DMS153 (cell line): ENCODE measurements around the gene CCL3.
"Not testable (repeated sequence)": the region's sequence is repeated elsewhere in the genome, so short reads cannot be mapped to it uniquely, and the experiment has no call there.

Source experiments
- DNase-seq: peaks from one replicate; lab custom pipeline; 2025; lab: John Stamatoyannopoulos, UW

CCL3 gene

DNA sequence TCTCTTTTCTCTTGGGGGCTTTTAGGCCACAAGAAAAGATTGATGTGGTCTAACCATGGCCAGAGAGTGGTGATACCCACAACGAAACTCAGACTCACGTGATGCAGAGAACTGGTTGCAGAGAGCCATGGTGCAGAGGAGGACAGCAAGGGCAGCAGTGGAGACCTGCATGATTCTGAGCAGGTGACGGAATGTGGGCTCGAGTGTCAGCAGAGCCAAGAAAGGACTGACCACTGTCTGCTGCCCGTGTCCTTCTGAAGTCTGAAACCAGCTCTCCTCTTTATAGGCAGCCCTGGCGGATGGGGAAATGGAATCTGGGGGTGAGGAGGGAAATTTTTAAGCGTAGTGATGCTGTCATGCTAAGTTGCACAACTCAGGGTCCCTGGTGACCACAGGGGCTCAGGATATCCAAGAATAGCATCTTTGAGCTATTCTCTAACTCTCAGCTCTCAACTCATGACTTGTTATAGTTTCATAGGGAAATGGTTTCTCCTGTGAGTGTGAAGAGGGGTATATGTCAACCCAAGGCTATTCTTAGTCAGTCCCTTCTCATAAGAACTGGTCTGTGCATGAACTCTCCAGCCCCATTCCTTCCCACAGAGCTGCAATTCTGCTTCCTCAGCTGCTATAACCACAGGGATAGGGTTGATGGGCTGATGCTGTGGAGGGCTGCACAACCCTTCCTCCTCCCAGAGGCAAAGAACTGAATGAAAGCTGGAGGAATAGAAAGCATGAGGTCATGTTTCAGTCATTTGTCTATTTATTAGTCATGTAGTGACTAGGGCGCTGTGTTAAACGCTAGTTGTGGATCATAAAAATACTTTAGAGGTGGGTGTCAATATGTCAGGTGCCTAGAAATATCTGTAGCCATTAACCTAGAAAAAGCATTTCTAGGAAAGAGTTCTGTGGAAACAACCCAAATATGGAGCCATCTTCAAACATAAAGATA lies at the start of gene CCL3:
Gene CCL3, minus strand, starts transcription at position 256 of the 949 bp plus-strand sequence. Its CDS starts 85 bp downstream, at position 171.
- no peak for DNase-seq

DNA sequence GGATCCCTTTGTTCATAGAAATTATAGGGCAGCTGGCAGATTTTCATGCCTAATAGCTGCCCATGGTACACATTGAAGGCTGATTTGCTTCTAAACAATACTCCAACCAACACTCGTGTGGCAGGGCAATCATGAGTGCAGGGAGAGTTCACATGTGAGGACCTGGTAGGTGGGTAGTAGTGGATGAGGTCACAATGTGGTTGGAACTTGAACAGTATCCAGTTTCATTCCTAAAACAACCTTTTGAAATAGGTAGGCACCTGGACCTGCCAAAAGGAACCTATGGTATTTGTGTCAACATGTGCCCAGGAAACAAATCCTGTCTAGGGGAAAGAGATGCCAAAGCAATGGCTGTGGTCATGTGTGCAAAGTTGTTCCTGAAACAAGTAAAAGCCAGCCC lies 46.5 kb upstream of the CCL3 start:
- no peak for DNase-seq

DNA sequence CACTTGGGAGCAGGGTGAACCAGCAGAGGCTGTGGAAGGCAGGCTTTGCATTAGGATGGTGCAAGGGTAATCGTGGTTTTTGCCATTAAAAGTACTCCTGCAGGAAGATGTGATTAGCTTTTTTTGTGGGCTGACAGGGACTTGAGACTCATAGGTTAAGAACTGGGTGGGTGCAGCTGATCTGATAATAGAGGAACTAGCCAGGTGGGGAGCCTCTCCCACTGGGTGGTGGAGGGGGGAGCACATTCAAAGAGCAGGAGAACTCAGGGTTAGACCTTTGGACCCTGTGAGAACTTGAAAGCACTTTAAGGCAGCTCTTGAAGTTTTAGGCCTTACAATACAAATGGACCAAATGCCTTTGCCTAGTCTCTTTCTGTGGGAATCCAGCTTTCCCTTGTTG lies 46.1 kb upstream of the CCL3 start:
- no peak for DNase-seq

DNA sequence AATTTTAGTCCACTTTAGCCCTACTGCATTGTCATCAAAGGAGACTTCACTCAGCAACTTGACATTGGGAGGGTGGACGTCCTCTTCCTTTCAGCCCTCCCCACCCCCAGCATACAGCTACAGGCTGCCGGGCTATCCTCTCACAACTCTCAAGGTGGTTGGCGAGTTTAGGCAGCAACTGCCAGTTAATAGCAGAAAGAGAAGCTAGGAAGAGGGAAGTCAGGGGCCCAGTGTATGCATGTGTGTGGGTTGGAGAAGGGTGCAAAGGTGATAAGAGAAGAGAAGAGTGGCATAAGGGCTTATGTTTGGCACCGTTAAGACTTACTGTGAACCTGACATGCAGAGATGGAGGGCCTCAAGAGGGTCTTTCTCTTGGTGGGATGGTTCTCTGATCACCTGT lies 45.5 kb upstream of the CCL3 start:
- no peak for DNase-seq

DNA sequence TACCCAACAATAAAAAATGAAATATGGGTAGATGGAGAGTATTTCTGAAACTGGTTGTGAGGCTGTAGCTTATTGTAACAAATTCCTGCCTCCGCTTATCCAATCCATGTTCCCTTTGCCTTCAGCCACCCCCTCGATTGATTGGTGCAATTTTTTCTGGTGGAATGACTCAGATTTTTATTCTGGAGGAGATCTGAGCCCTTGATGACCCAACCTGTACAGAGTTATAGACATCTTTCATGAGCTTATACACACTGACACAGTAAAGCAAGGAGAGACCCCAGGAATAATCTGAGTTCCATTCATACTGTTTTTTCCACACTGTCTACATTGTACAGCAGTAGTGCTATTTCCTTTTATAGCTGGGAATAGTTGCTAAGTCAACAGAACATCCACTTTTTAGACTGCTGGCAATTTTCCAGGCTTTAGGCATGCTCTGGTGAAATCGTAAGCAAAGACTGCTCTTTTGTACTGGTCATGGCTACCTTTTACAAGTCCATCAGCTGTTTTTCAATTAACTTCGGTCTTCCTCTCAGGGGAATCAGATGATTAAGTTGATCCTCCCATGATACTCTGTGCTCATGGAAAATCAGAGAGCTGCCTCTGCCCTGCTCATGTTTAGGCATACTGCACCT lies 43.8 kb upstream of the CCL3 start:
- DNase-seq: peak; percentile 17

DNA sequence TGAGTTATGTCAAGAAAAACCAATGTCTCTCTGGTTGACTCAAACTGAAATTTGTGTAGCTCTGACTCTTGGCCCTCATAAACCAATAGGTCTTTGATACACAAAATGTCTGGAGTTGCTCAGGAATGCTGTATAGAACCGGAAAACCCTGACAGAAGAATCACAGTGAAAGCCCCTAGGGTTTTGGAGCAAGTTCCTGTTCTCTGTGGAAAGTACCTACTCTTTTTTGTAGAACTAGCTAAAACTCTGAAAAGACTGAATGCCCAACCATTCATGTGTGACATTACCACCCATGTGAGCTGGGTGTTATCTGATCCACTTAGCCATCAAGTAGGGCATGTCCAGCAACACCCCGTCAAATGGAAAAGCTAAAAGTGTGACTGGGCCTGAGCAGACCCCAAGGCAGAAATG lies 42.5 kb upstream of the CCL3 start:
- no peak for DNase-seq

DNA sequence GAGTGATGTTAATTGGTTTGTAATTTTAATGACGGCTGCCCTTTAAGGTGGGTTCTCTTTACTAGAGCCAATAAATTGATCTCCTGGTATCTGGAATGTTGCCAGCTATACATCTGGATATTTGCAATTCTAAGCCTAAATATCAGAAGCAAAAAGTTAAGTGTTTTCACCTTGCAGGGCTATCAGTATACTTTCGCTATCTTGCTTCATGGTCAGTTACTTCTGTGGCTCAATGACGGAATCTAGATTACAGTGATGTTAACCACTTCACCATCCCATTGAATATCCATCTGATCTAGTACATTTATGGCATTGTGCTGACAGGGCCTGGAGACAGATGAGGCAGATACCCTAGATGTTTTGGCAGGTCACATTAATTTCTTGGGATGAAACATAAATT lies 42.0 kb upstream of the CCL3 start:
- no peak for DNase-seq

DNA sequence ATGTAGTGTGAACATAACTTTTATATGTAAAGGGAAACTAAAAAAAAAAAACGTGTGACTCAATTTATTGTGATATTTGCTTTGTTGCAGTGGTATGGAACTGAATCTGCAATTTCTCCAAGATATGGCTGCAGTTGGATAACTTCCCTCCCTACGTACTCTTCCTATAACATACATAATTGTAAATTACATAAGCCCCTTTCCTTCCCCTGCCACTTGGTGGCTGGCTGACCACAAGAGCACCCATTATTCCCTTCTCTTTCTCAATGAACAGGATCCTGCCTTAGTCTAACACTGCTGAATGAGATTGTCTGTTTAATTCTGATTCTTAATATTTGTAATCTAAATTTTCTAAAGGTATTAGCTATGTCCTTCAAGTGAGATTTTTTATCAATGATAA lies 41.5 kb upstream of the CCL3 start:
- no peak for DNase-seq

DNA sequence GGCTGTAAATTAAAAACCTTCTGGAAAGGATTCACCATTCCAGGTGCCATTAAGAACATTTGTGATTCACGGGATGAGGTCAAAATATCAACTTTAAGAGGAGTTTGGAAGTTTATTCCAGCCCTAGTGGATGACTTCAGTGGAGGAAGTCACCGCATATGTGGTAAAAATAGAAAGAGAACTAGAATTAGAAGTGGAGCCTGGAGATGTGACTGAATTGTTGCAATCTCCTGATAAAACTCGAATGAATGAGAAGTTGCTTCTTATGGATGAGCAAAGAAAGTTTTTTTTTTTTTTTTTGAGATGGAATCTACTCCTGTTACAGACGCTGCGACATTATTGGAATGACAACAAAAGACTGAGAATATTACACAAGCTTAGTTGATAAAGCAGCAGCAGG lies 40.4 kb upstream of the CCL3 start:
- DNase-seq: no peak

DNA sequence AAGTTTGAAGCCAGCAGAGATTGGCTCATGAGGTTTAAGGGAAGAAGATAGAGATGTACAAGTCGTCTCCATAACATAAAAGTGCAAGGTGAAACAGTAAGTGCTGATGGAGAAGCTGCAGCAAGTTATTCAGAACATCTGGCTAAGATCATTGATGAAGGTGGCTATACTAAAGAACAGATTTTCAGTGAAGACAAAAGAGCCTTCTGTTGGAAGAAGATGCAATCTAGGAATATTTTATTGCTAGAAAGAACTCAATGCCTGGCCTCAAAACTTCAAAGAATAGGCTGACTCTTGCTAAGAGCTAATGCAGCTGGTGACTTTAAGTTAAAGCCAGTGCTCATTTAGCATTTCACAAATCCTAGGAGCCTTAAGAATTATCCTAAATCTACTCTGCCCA lies 39.7 kb upstream of the CCL3 start:
- no peak for DNase-seq

DNA sequence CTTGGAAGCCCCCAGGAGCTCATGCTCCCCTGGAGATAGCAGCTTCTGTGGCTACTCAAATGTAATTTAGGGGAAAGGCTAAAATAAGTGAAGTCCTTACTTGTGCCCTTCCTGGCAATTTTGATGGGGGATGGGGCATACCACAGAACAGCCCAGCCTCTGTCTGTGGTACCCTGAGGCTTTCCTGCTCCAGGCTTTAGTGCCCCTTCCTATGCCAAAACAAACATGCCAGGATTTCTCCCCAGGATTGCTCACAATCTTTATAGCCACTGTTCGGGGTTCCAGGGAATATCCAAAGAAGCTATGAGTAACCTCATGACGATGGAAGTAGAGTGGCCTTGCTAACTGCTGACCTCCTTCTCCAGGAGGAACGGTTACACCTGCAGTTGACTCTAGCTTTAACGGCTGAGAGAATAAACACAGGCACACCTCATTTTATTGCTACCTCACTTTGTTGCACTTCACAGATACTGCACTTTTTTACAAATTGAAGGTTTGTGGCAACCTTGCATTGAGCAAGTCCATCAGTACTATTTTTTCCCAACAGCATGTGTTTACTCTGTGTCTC lies 38.6 kb upstream of the CCL3 start:
- no peak for DNase-seq

DNA sequence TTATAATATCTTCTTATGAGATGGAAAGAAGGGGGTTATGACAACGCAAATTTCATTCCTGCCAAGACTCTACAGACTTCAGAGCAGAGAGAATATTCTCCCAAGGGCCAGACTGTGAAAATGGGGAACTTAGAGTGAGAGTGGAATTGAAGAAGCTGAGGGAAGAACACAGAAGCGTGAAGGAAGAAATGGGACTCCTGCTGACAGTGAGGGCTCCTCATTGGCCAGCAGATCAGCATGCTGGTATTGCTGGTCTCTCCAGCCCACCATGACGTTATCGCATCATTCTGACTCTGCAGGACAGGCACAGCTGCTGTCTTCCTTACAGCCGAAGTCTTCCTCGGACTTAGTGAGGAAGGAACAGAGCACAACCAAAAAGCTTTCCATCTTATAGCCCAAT lies 38.0 kb upstream of the CCL3 start:
- DNase-seq: no peak

DNA sequence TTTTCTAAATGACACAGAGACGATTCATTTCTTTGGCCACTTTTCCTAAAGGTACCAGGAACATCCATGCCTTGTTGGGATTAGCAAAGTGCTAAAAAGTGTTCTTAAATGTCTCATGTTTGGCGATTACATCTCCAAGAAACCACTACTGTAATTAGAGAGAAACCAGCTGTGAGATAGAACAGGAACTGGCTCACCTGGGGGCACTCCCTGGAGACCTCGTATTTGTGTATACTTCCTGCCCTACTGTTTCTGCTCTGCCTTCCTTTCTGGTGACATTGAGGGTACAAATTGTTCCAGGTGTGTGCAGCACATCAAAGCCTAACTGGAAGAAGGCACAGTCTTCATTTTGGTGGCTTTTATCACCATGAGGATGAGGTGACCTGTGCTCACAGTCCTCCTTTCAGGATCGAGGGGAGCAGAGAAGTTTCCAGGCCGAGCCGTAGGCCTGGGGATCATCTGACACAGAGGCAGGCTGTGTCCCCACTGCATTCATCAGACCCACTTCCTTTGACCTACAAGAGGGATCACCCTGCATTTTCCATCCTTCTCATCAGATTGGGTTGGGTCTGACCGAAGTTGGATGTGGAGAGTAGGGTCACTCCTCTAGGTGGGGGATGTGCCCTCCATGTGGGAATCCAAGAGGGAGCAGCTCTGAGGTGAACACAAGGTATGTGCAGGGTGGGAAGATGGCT lies 37.4 kb upstream of the CCL3 start:
- DNase-seq: no peak

DNA sequence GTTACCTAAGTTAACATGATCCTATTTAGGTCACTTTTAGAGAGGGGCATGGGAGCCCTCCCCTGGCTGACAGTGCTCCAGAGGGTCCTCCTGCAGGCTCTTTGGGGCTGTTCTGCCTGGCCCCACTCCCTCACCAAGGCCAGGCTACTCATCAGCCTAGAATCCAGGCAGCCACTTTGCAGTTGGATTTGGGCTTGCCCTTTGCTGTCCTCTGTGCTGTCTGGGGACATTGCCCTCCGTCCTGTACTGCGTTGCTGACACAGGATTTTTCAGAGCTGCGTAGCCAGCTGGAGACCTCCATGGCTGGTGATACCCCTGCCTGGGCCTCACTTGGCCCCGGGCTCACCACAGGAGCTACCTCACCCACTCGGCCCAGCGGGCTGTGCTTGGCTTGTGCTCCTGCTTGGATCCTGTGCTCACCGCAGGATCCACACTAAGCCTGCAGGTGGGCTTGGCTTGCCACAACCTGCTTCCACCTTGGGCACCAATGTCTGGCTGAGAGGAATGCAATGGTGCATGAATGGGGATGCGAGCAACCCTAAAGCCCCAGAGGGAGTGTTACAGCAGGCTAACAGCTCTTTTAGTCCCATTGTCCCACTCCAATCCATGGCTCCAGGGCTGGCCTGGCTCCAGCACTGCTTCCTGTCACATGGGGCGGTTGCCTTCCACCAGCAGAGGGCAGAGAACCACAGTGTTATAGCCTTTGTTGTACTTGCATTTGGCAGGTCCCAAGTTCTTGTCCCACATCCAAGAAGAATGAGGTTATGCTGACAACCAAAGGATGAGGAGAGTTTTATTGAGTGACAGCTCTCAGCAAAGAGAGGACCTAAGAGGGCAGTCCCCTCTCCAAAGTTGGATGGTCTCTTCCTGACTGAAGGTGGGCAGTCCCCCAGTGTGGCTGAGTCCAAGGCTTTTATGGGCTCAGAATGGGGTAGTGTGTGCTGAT lies 35.2 kb upstream of the CCL3 start:
- no peak for DNase-seq

DNA sequence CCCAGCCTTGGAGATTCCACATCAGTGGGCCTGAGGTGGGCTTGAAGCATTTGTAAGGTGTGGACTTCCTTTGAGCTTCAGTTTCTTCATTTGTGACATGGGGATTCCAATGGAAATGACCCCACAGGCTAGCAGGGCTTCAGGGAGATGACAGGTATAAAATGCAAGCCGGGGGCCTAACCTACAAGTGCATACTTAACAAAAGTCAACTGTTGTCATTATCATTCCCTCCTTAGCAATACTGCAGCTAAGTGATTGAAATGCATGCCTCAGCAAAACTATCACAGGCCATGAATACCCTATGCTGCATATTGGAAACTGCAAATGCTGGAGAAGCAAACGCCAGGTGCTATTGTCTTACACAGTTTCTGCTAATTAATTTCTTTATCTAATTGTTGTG lies 33.5 kb upstream of the CCL3 start:
- no peak for DNase-seq

DNA sequence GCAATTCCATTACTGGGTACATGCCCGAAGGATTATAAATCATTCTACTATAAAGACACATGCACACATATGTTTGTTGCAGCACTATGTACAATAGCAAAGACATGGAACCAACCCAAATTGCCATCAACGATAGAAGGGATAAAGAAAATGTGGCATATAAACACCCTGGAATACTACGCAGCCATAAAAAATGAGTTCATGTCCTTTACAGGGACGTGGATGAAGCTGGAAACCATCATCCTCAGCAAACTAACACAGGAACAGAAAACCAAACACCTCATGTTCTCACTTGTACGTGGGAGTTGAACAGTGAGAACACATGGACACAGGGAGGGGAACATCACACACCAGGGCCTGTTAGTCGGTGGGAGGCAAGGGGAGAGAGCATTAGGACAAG lies 31.2 kb upstream of the CCL3 start:
- not testable (repeated sequence) for DNase-seq

DNA sequence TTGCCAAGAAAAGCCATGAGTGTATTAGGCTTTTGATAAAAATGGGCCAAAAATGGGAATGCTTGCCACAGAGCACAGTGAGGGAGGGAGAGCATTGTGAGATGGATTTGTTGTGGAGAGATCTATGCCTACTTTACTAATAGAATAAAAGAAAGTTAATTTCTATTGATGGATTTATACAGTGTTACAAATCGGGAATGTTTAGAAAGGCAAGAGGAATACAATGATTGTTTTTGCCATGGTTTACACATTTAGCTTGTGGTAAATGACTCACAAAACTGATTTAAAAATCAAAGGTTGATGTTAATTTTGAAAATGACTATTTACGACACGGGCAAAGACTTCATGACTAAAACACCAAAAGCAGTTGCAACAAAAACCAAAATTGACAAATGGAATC lies 30.3 kb upstream of the CCL3 start:
- no peak for DNase-seq

DNA sequence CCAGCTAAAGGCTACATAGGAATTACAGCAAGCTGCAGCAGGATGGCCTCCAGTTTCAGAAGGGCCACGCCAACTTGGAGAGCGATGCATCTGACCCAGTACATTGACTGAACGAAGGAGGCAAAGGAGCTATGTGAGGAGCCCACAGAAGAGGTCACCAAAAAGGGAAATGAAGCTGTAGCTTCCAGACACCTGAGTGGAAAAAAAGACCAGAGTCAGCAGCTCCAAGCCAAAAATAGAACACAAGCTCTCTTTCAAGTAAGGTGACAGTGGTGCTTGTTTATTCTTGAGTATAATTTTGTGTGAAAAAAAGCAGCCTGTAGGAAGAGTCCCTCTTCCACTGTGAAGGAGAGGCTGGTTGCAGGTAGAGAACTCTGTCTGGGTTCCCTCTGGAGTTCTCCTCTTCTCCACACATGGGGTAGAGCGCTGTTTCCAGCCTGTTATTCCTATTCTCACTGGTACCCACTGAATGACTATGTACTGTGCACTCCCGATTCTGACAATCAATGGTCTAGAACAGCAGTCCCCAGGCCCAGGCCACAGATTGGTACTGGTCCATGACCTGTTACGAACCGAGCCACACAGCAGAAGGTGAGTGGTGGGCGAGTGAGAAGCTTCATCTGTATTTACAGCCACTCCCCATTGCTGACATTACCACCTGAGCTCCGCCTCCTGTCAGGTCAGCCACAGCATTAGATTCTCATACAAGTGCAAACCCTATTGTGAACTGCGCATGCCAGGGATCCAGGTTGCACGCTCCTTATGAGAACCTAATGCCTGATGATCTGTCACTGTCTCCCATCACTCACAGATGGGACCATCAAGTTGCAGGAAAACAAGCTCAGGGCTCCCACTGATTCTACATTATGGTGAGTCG lies 28.8 kb upstream of the CCL3 start:
- DNase-seq: no peak

DNA sequence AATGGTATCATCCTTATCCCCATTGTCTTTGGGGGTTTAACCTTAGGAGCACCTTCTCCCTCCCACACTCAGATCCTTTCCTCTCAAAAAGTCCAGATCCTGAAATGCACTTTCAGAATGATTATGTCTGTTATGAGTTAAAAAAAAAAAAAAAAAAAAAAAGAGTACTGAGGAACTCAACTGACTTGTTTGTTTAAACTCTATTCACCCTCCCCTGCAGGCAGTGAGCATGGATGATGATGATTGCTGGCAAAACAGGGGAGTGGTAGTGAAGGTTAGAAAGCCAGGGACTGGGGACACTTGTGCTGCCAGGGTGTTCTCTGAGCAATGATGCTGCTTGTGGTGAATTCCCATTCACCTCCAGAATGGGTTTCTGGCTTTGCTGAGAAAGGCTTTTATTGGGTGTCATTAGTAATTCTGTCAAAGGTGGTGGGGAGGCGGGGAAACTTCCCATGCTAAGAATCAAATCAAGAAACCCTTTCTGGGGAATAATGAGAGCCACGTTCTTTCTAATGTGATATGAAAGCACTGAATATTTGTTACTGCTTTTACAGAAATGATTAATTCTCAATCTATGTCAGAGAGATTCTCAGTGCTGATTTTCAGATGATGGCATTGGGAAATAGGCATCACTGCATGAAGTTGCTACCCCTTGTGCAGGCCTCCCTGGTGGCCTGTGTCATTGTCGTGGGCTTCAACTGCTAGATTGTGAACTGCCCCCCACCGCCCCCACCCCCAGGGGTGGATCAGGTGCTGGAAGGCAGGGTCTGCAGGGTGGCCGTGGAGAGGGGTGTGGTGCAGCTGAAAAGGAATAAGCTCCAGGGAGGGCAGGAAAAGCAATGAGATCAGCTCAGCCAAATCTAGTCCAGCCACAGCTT lies 27.8 kb upstream of the CCL3 start:
- DNase-seq: no peak

DNA sequence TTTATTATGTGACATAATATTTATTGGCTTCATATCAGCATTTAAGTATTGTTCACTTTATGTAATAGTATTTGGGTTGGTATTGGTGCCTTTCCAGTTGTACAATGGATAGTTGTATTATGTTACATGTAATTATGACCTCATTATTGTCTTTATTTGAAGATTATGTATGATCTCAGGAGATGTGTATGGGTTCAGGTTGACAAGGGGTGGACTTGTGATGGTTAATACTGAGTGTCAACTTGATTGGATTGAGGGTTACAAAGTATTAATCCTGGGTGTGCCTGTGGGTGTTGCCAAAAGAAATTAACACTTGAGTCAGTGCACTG lies 25.7 kb upstream of the CCL3 start:
- DNase-seq: not testable (repeated sequence)
